Loucy (cell line): Measurements from ENCODE around the gene ARHGAP45.

Source experiments
- H2AFZ ChIP-seq: fragments of 200-600 bp; sonication (generic); 2 replicates; pipeline ENCODE4 v1.6.0; 2016; ENCODE audit warnings: antibody characterized with exemption, mild to moderate bottlenecking, low read length, moderate library complexity
- H3F3A ChIP-seq: fragments of 200-600 bp; 2 replicates; pipeline ENCODE4 v1.6.0; 2016; ENCODE audit warnings: antibody characterized with exemption, low read depth, mild to moderate bottlenecking
- H3K27me3 ChIP-seq: fragments of 200-600 bp; sonication (generic); 2 replicates; pipeline ENCODE4 v1.6.1; 2014; ENCODE audit warnings: low read length, mild to moderate bottlenecking; ENCODE audit not compliant: insufficient read depth, poor library complexity, severe bottlenecking
- H3K36me3 ChIP-seq: fragments of 200-600 bp; sonication (generic); 2 replicates; pipeline ENCODE4 v1.6.1; 2016; ENCODE audit warnings: low read length; ENCODE audit not compliant: insufficient read depth
- H3K4me1 ChIP-seq: fragments of 200-600 bp; sonication (generic); 2 replicates; pipeline ENCODE4 v1.5.1; 2014; ENCODE audit warnings: low read length, mild to moderate bottlenecking; ENCODE audit not compliant: insufficient read depth, poor library complexity, severe bottlenecking
- H3K4me2 ChIP-seq: fragments of 200-600 bp; sonication (generic); 2 replicates; pipeline ENCODE4 v1.6.0; 2014; ENCODE audit warnings: antibody characterized with exemption, low read length, low read depth, mild to moderate bottlenecking; ENCODE audit not compliant: poor library complexity, severe bottlenecking
- H3K4me3 ChIP-seq: fragments of 200-600 bp; sonication (generic); 2 replicates; pipeline ENCODE4 v1.5.1; 2014; ENCODE audit warnings: low read length, mild to moderate bottlenecking, mixed read lengths; ENCODE audit not compliant: poor library complexity, severe bottlenecking
- H3K79me2 ChIP-seq: fragments of 200-600 bp; sonication (generic); 2 replicates; pipeline ENCODE4 v1.6.1; 2014; ENCODE audit warnings: low read length; ENCODE audit not compliant: insufficient read depth
- H3K9ac ChIP-seq: fragments of 200-600 bp; sonication (generic); 2 replicates; pipeline ENCODE4 v1.6.0; 2014; ENCODE audit warnings: mild to moderate bottlenecking, low read depth, low read length, moderate library complexity; ENCODE audit not compliant: poor library complexity, severe bottlenecking
- H3K9me2 ChIP-seq: fragments of 200-600 bp; sonication (generic); replicated peaks from 2 replicates; pipeline ENCODE4 v1.6.1; 2016; ENCODE audit warnings: low read depth, low read length, mixed read lengths
- H3K9me3 ChIP-seq: fragments of 200-600 bp; sonication (generic); 2 replicates; pipeline ENCODE4 v1.6.1; 2014; ENCODE audit warnings: mild to moderate bottlenecking, antibody characterized with exemption, low read length, low read depth; ENCODE audit not compliant: insufficient read depth
- H4K20me1 ChIP-seq: fragments of 200-600 bp; sonication (generic); 2 replicates; pipeline ENCODE4 v1.6.0; 2014; ENCODE audit warnings: antibody characterized with exemption, low read length, mild to moderate bottlenecking; ENCODE audit not compliant: insufficient read depth, poor library complexity, severe bottlenecking
- CTCF ChIP-seq: fragments of 200-600 bp; sonication (generic); conservative IDR thresholded peaks from 2 replicates; pipeline ENCODE4 v1.5.1; 2014; ENCODE audit warnings: mild to moderate bottlenecking, antibody characterized with exemption, low read length
- EZH2phosphoT487 ChIP-seq: fragments of 200-600 bp; IDR thresholded peaks from 2 replicates; pipeline ENCODE4 v1.6.1; 2018; ENCODE audit warnings: antibody characterized with exemption, mild to moderate bottlenecking, moderate library complexity, borderline replicate concordance

The ARHGAP45 gene

GRCh38 chr19:1136201-1136600 is 69.2 kb downstream of the ARHGAP45 start:
- H3K36me3 ChIP-seq, result peaks cover 3% of the 10 kb centered on the region; the same call in 1 of the 2 replicates
- no peak for TF ChIP-seq EZH2phosphoT487
- no peak for TF ChIP-seq CTCF
- H3K79me2 ChIP-seq, result peaks cover 15% of the 10 kb centered on the region; the same call in 1 of the 2 replicates
- H3F3A ChIP-seq, result no peaks in the 10 kb centered on the region
- H3K9ac ChIP-seq, result no peak overlapping the region
- no peak overlapping the region for H2AFZ ChIP-seq
- no peak overlapping the region for H3K4me3 ChIP-seq
- H3K9me3 ChIP-seq, result no peaks in the 10 kb centered on the region
- no peaks in the 10 kb centered on the region for H3K27me3 ChIP-seq
- H4K20me1 ChIP-seq, result peaks cover 4% of the 10 kb centered on the region
- H3K9me2 ChIP-seq, result no peaks in the 10 kb centered on the region
- H3K4me1 ChIP-seq, result peaks cover 23% of the 10 kb centered on the region
- no peak overlapping the region for H3K4me2 ChIP-seq
